Stimulated activated CD4-positive, alpha-beta T cell treated with anti-CD3 and anti-CD28 coated beads, Interleukin-15, amount 100 ng/mL, for 24 hours (primary cell): ENCODE measurements around the gene TMPRSS11A.

ENCODE experiments used
- DNase-seq: peaks from one replicate; pipeline ENCODE4 v3.0.0-alpha.2; 2020

Gene TMPRSS11A

DNA sequence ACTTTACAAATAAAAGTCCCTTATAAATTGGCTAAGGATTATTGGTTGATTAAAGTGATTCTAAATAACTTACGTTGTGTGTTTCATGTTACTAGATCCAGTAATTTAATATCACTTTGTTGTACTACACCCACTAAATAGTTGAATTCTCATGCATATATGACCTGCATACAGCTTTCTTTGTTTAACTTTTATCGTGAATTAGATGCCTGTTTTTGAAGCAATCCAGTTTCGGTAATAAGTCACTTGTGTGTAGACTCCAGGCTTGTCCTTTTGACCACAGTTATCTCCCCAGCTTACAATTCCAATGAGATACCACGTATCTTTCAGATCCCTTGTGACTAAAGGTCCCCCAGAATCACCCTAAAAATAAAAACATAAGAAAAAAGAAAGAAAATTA lies 52.2 kb downstream of the TMPRSS11A start:
- no peak for DNase-seq

GRCh38 chr4:67910585-67910905 lies 52.7 kb downstream of the TMPRSS11A start:
- no peak for DNase-seq

- no peak for DNase-seq
These were observed 53.2 kb downstream of the TMPRSS11A start for GRCh38 chr4:67909905-67910584.

DNA sequence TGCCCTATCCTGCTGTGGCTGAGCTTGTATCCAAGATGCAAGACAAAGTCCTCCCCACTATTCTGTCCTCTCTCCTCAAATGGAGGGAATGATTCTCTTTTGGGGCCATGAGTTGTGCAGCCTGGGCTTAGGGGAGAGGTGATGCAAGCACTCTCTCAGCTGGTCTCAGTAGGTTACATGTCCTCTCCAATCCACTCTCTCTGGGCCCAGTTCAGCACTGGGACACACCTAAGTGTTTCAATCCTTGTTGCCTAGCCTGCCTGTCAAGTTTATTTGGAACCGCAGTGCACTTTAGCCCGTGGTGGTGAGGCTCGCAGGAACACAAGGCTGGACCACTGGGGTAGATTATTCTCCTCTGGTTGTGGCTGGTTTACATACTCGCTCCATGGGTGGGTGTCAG lies 55.6 kb downstream of the TMPRSS11A start:
- no peak for DNase-seq

DNA sequence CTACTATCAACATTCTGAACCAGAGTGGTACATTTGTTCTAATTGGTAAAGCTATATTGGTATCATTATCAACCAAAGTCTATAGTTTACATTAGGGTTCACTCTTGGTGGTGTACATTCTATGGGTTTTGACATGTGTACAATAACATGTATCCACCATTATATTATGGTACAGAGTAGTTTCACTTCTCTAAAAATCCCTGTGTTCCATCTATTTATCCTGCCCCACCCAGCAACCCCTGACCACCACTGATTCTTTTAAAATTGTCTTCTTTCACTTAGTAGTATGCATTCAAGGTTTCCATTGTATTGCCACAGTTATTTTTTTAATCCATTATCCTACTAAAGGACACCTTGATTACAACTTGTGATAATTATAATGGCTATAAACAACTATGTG lies 64.2 kb downstream of the TMPRSS11A start:
- DNase-seq, result no peak

- no peak for DNase-seq
These were observed 65.6 kb downstream of the TMPRSS11A start for GRCh38 chr4:67897686-67898085.

GRCh38 chr4:67896421-67897065 lies 66.8 kb downstream of the TMPRSS11A start:
- DNase-seq, result no peak

- no peak for DNase-seq
These were observed 68.6 kb downstream of the TMPRSS11A start for GRCh38 chr4:67894659-67895058.

GRCh38 chr4:67892905-67893304 lies 70.4 kb downstream of the TMPRSS11A start:
- DNase-seq, result no peak

GRCh38 chr4:67892253-67892652 lies 71.0 kb downstream of the TMPRSS11A start:
- no peak for DNase-seq

DNA sequence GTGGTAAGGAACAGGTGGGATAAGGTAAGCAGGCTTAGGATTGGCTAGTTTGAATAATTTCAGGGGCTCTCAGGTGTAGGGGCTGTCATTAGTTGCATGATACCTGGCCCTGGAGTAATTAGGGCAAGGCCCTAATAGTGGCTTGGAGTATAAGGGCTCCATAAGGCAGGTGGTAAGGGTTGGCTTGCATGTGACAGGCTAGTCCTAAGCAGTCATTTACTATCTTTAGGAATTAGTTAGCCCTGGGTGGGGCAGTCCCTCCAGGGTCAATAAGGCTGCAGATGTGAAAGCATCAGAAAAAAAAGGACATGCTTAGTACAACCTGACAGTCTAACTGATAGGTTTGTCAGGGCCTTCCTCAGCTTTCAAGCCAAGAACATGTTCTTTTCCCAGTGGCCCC lies 71.6 kb downstream of the TMPRSS11A start:
- no peak for DNase-seq

DNA sequence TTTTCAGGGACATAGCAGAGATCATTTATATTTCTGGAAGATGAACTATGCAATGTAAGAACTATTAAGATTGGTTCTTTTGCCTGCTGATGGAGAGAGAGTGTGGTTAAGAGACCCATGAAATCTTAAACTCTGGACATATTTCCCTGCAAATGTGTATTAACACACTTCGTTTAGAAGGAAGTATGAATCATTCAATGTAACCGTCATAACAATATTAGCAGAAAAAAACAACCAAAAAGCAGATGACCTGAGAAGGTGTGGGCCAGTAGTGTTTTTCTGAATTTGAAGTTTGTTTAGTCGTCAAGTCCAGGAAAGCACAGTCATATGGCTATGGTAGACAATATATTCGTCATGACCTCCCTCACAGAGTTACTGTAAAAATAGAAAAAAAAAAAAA lies 77.0 kb downstream of the TMPRSS11A start:
- no peak for DNase-seq

GRCh38 chr4:67885762-67886161 lies 77.5 kb downstream of the TMPRSS11A start:
- DNase-seq, result no peak

DNA sequence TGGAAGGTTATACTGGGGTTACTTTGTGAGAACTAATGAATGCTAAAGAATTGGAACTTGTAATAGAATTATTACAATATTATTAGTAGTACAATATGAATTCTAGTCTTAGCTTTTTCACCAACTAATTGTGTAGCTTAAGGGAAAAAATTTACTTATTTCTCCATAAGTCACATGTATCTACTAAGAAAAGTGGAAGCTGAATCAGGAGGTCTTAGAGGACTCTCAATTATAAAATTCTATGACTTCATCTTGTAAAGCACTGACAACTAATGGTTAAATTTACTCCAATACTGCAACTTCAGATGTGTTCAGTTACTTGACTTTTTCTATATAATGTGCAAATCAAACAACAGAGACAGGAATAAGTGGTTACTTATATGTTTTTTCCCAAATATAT lies 78.6 kb downstream of the TMPRSS11A start:
- DNase-seq, result no peak

DNA sequence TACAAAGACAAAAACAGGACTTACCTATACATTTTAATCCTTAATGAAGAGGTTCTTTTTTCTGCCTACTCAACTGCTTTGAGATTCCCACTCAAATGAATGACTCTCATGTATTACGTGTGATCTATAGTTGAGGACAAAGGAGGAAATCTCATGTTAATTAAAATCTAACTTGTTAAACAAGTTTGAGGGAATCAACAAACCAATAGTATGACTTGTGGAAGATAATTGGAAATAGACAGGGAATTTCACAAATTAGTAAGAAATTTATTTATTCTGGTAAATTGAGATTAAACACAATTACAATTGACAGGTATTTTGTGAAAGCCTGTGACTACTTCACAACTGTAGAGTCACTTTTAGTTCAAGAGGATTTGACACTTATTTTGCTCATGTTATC lies 79.4 kb downstream of the TMPRSS11A start, which contains the start of gene TMPRSS11D:
TMPRSS11D (minus strand) TSS at position 101 of the 400 bp plus-strand sequence; CDS start at position 32, 69 bp downstream.
- DNase-seq, result no peak

- no peak for DNase-seq
These were observed 79.8 kb downstream of the TMPRSS11A start for GRCh38 chr4:67883458-67883857.

- DNase-seq, result no peak
These were observed 82.3 kb downstream of the TMPRSS11A start for GRCh38 chr4:67880866-67881610.

DNA sequence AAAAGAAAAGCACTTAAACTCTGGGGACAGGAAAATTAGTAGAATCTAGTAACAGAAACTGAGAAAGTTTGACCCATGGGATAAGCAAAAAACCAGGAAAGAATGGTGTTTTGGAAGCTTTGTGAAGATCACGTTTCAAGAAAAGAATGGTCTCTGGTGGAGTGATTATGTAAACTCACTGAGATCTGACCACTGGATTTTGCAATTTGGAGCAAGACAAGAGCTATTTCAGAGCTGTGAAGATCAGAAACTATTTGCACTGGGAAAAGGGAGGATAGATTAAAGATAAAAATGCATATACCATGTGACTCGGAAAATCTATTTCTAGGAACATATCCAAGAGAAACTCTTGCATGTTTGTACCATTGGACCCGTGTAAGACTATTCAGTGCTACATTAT lies 83.8 kb downstream of the TMPRSS11A start:
- DNase-seq, result no peak

DNA sequence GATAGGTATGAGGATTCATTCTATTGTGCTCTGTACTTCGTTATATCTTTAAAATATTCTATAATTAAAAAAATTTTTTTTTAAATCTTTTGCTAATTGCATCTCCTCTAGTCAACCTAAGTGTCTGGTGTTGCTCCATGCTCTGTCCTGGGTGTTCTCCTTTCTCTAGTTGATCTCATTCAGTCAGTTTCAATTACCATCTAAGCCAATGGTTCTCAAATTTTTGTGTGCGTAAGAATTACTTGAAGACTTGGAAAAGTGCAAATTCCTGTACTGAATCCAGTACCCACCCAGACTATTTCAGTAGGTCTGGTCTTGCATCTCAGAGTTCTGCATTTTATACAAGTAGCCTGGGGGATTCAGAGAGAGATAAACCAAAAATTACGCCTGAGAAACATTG lies 86.2 kb downstream of the TMPRSS11A start:
- no peak for DNase-seq

DNA sequence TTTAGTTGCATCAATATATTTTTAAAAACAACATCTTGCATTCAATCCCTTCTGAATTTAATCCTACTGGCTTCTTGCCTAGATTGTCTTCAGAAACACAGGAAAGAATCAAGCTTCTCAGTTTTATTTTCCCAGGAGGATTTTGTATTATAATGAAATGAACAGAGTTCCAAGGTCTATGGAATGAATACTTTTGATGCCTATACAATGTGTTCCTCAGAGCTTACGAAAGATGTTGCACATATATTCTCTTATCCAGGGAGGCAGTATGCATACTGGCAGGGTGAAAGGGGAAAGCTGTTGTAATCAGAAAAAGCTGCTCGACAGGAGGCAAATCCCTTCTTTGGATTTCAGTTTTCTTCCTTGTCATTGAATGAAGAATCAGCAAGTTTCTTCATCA lies 88.3 kb downstream of the TMPRSS11A start:
- DNase-seq, result no peak

DNA sequence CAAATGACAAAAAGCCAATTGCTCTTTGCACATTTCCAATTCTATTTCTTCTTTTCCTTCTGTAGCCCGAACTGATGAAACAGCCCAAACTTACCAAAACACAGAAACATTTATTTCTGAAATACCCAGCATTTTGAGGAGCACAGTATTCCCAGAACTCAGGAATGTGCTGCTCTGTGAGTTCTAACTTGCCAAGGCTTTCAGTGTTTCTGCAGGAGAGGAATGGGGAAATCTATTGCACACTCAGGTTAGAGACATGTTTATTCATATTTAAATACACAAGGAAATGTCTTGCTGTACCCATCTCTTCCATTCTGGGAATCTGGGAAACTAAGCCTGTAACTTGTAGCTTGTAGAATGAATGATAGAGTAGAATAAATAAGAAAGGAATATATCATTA lies 90.2 kb downstream of the TMPRSS11A start:
- no peak for DNase-seq

GRCh38 chr4:67871867-67872266 lies 91.4 kb downstream of the TMPRSS11A start:
- no peak for DNase-seq

DNA sequence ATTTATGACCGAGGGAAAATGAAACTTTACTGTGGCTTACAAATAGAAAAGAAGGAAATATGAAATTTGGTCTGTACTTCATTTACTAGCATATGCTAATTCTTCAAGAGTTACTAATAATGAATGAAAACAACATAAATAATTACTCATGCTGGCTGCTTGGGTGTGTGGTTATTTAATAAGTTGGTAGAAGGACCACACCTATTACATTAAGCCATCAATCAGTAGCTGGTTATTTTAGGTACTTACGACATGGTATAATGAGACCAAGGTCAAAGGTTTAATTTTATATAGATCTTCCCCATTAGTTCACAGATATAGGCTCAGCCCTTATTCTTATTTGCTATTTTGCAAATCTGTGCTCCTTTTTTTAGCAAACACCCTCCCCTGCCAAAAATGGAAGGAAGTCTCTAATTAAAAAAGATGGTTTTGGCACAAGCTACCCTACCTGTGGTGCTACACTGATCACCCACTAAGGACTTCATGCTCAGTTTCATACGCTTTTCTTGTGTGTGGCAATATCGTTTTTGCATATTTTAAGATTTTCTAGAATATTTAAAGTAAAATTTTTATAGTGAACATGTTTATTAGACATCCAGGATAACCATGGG lies 93.6 kb downstream of the TMPRSS11A start:
- DNase-seq, result no peak

DNA sequence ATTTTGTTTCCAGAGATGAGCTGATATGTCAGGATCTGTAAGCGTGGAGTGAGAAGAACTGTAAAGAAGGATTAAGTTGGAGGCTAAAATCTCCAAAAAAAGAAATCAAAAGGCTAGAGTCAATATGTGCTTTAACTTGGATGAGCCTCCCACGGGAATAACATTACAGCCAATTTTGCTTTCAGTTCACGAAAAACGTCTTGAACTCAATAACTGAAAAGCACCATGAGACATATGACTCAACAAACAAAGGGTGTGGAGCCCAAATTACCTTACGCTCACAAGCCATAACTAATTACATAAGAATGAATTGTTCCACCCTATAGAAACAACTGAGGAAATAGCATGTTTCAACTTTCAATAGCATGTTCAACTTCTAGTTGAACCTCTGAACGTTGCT lies 101.8 kb downstream of the TMPRSS11A start:
- no peak for DNase-seq
